HS-27A (cell line): ENCODE results near the gene ITGA1.

ENCODE experiments used
- DNase-seq: peaks from one replicate; pipeline ENCODE4 v3.0.0-alpha.2; 2012; ENCODE audit warnings: low read depth, missing footprints

ITGA1 gene

DNA sequence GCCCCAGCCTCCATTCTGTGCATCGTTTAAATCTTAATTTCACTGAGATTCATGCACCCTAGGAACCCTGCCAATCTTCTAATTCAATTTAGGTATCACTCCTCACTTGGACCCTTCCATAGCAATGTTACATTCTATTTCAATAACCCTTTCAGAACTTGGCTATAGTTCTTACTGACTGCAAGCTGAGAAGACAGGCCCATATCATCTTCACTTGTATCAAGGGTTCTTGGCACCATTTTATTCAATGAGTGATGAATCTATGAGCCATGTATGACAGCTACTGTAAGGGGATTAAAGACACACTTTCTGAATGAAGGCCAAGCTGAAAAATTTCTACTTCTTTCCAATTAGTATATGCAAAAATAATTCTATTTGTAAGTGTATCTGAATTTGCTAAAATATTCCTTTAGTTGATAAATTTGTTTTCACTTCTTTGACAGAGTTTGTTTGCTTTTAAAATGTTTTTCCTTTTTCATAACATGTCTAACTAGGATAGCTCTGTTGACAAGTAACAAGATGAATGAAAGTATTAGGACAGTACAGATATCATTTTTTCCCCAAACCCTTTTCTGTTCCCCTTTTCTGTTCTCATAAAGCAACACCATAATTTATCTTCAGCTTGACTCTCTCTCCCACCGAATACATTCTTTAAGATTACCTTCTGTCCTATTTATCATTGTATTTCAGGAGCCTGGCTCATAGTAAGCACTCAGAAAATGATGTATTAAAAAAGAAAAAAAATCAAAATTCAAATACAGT lies 211.0 kb downstream of the ITGA1 start:
- no peak for DNase-seq

DNA sequence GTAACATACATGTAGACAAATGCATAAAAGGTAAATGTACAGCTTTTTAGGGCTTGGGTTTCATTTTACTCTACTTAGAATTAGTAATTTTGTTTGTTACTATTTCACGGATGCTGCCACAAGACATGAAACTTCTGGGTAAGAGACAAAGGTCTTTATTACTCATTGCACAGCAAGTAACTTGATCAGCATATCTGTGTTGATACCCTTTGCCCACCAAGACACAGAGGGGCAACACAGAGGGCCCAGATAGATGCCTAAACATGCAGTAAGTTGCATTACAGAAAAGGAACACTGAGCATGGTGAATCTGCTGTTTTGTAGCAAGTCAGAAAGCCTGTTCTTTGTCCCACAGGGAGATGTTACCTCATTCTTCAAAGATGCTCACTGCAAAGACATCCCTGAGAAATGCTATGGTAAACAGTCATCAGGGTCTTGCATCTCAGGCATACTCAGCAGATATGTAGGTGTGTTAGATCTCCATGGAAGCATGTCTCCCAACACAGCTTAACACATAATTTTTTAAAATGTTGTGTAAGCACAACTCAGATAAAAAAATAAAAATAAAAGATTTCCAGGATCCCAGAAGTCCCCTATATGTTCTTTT lies 211.7 kb downstream of the ITGA1 start:
- DNase-seq: no peak

DNA sequence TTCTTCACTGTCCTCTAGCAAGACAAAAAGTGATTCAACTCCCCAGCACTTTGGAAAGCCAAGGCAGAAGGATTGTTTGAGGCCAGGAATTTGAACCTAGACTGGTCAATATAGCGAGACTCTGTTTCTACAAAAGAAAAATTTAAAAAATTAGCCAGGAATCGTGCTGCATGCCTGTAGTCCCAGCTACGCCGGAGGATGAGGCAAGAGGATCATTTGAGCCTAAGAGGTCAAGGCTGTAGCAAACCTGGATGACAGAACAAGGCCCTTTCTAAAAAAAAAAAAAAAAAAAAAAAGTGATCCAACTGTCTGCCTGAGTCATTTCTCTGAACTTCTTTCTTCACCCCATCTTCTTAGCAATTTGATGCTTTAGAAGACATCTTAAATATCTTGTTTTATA lies 213.8 kb downstream of the ITGA1 start:
- no peak for DNase-seq

DNA sequence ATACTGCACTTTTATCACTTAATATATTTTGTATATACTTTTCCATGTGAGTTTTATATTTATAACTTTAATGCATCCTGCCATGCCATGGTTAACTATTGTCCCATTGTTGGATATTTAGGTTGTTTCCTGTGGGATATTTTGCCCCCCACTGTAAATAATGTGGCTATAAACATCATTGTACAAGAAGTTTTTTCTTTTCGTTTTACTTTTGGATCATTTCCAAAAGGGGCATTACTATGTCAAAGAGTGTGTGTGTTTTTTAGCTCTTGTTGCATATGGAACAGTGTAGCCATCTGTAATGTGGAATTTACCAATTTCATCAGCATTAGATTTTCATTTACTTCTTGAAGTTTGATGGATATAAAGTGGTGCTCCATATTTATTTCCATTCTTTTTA lies 214.8 kb downstream of the ITGA1 start:
- no peak for DNase-seq

DNA sequence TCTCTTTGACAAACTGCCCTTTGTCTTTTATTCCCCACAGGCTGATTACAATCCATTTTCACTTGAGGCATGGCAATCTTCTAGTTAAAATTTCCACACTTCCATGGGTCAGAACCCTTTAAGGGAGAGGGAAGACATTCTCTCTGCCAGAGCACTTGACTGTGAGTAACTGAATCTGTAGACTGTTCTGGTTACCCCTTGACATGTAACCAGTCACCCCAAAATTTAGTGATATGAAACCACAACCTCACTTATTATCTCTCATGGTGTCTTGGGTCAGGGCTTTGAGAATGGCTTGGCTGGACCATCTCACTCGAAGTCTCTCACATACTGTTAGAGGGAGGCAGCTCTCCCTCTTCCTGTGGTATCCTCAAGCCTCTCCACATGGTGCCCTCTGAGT lies 215.4 kb downstream of the ITGA1 start:
- DNase-seq: no peak

DNA sequence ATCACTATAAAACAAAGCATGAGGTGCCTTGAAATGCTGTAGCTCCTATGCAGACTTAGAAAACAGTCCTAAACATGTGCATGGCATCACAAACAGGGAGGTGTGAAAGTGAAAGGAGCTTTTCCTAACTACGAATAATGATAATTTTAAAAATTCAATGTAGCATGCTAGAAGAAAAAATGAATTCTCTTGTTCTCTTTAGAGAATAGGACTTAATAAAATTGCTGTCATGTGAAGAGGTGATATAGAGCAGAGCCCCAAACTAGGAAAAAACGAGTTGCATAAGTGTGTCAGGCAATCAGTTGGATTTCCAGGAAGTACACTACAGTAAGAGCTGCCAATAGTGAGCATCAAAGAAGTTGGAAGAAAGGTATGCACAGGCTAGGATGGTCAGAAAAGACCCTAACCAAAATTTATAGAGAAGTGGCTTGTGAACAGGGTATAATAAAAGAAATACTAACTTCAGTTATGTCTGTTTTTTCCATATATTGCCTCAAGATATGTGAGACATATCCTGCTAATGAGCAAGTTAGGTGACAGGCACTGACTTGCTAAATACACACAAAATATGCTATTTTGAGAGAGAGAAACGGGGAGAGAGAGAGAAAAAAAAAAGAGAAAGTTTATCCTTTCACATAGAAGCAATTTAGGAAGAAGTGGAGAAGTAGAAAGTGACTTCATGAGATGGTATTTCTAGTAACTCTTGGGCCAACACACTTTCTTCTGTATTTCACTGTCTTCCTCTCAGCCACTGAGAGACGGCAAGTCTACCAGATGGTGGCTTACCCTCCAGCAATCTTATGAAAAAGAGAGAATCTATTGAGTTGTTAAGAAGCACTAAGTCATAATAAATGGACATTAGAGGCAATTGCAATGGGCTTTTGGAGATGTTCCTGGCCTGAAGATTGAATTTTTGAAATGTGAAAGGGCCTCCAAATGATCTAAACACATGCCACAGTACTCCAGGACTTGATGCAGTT lies 219.5 kb downstream of the ITGA1 start:
- DNase-seq: no peak

DNA sequence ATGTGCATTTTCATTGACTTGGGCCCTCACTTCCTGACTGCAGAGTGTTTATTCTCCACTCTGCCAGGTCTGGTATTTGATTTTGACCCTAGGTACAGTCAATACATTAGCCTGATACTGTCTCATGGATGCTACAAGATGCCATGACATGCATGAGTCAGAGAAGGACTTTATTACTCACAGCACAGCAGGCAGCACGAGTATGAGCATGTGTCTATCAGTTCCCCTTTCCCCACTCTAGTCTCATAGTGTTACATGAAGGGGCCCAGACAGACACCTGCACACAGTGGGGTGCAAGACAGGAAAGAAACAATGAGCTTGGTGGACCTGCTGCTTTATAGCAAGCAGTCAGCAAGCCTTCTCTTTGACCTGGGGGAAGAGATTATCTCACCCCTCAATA lies 221.0 kb downstream of the ITGA1 start:
- no peak for DNase-seq
